ENCODE measurements around the gene RGCC.

RGCC gene

DNA sequence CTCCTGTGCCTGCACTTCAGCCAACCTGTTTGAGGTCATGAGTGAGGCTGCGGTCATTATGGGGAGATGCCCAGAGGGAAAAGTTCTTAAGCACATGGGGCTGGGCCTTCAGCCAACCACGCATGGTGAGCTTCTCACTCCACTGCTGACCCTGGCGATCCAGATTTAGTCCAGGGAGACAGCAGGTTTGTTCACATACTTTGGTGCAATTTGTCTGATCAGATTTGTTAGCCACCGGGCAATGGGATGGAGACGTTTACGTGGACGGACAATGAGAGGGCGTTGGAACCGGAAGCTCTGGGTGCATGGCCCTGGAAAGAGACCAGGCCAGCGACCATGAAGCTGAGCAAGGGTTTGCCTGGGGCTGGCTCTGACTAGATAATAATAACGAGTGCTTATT lies 56.2 kb downstream of the RGCC start:
- Histone ChIP-seq H3K4me3 (ENCODE audit: low read depth in 1 of 2, low read length in 1 of 2) (no peak overlapping the region), H3K27me3 (no peaks in the 10 kb centered on the region)

DNA sequence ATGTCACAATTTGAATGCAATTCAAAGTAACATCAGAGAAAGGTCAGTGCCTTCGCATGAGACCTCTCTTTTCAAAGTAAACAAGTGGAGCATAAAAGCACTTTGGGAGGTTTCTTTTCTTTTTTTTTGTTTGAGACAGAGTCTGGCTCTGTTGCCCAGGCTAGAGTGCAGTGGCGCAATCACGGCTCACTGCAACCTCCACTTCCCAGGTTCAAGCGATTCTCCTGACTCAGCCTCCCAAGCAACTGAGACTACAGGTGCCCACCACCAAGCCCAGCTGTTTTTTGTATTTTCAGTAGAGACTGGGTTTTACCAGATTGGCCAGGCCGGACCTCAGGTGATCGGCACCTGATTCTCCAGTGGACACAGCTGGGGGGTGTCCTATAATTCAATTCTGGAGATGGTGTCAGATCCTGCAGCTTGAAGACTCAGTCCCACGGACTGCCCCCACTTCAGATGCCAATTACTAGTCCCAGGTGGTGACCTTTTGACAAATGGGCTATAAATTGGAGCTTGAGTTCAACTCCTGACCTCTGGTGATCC lies 57.6 kb downstream of the RGCC start:
- no peak overlapping the region for H3K4me3 ChIP-seq (ENCODE audit: low read depth in 1 of 2, low read length in 1 of 2)
- H3K36me3 ChIP-seq = no peaks in the 10 kb centered on the region
- no peaks in the 10 kb centered on the region for H3K9me3 ChIP-seq
- no peaks in the 10 kb centered on the region for H3K27me3 ChIP-seq
- TF ChIP-seq, protein P1, sequence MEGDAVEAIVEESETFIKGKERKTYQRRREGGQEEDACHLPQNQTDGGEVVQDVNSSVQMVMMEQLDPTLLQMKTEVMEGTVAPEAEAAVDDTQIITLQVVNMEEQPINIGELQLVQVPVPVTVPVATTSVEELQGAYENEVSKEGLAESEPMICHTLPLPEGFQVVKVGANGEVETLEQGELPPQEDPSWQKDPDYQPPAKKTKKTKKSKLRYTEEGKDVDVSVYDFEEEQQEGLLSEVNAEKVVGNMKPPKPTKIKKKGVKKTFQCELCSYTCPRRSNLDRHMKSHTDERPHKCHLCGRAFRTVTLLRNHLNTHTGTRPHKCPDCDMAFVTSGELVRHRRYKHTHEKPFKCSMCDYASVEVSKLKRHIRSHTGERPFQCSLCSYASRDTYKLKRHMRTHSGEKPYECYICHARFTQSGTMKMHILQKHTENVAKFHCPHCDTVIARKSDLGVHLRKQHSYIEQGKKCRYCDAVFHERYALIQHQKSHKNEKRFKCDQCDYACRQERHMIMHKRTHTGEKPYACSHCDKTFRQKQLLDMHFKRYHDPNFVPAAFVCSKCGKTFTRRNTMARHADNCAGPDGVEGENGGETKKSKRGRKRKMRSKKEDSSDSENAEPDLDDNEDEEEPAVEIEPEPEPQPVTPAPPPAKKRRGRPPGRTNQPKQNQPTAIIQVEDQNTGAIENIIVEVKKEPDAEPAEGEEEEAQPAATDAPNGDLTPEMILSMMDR (IDR thresholded peaks at IDR 0.05) = no peak
- no peak overlapping the region for H3K27ac ChIP-seq
- peaks cover 1 to 2% of the 10 kb centered on the region in 2 experiments for H3K4me1 ChIP-seq (ENCODE audit: control insufficient read depth in 1 of 2, insufficient read depth in 1 of 2, low read depth in 1 of 2, low read length in 1 of 2)

More for the DNA sequence above, 56.2 kb downstream of the RGCC start:
- no peaks in the 10 kb centered on the region for H3K9me3 ChIP-seq
- no peak overlapping the region for H3K27ac ChIP-seq
- TF ChIP-seq, protein P1 (IDR thresholded peaks at IDR 0.05) = no peak
- no peaks in the 10 kb centered on the region for H3K36me3 ChIP-seq
- H3K4me1 ChIP-seq (ENCODE audit: control insufficient read depth in 1 of 2, insufficient read depth in 1 of 2, low read depth in 1 of 2, low read length in 1 of 2) = no peaks in the 10 kb centered on the region

DNA sequence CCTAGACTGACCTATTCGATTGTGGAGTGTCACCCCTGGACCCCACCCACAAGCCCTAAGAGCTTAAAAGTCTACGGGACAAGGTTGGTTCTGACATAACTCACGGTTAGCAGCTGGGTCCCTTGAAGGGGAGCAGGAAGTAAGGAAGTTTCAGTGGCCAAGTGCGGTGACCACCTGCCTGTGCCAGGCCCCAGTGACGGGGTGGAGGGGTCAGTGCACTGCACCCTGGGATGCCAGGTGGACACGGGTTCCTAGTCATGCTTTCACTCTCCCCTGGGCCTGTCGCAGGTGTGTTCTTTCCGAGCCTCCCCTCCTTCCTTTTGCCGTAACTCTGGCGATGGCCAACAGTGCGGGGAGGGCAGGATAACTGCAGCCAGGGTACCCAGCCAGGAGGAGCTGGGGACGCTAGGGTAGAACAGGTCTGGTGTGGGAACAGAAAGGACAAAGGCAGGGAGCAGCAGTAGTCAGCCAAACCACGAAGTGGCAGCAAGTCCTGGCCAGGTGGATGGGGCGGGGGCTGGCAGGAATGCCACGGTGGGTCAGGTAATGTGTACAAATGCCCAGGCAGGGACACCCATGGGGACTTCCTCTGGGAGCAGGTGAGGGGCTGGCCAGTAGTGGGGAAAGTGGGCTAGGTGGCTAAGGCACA lies 58.3 kb downstream of the RGCC start:
- TF ChIP-seq, protein P1 (IDR thresholded peaks at IDR 0.05) = no peak
- no peak overlapping the region for H3K27ac ChIP-seq
- no peaks in the 10 kb centered on the region for H3K36me3 ChIP-seq
- H3K27me3 ChIP-seq = no peaks in the 10 kb centered on the region
- no peak overlapping the region for H3K4me3 ChIP-seq (ENCODE audit: low read depth in 1 of 2, low read length in 1 of 2)
- H3K4me1 ChIP-seq (ENCODE audit: control insufficient read depth in 1 of 2, insufficient read depth in 1 of 2, low read depth in 1 of 2, low read length in 1 of 2) = peaks cover 5 to 6% of the 10 kb centered on the region in 2 experiments
- no peaks in the 10 kb centered on the region for H3K9me3 ChIP-seq

DNA sequence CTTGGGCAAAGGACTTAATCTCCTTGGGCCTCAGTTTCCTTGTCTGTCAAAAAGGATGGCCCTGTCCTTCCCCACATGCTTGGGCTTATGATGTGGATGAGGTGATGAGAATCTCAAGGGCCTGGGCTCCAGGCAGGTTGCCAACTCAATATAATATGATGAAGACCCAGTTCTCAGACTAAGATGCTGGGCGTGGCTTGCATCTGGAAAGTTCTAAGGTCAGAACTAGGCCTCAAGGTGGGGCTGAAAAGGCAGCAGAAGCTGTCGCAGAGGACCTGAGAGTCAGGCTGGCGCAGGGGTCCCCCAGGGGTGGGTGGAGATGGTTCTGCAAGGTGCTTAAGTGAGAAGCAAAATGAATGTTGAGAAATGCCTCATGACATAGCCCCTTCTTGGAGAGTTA lies 58.8 kb downstream of the RGCC start:
- peaks cover 5 to 6% of the 10 kb centered on the region in 2 experiments for H3K4me1 ChIP-seq (ENCODE audit: control insufficient read depth in 1 of 2, insufficient read depth in 1 of 2, low read depth in 1 of 2, low read length in 1 of 2)
- TF ChIP-seq, protein P1 (IDR thresholded peaks at IDR 0.05) = no peak
- no peaks in the 10 kb centered on the region for H3K36me3 ChIP-seq
- H3K9me3 ChIP-seq = no peaks in the 10 kb centered on the region
- H3K27ac ChIP-seq = no peak overlapping the region
- H3K27me3 ChIP-seq = no peaks in the 10 kb centered on the region
- H3K4me3 ChIP-seq (ENCODE audit: low read depth in 1 of 2, low read length in 1 of 2) = no peak overlapping the region

DNA sequence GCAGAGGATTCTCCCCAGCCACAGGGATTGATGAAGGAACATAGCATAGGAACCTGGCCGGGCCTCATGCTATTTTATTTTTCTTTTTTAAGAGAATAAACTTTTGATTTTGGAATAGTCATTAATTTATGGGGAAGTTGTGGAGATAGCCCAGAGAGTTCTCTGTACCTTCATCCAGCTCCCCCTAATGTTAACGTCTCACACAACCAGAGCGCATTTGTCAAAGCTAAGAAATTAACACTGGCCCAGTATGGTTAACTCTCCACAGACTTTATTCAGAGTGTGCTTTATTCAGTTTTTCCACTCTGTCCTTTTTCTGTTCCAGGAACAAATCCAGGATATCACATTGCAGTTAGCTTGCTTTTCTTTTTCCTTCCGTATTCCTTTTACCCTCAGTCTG lies 59.4 kb downstream of the RGCC start:
- TF ChIP-seq, protein P1 (IDR thresholded peaks at IDR 0.05) = no peak
- H3K9me3 ChIP-seq = no peaks in the 10 kb centered on the region
- H3K4me3 ChIP-seq (ENCODE audit: low read depth in 1 of 2, low read length in 1 of 2) = no peak overlapping the region
- H3K4me1 ChIP-seq (ENCODE audit: control insufficient read depth in 1 of 2, insufficient read depth in 1 of 2, low read depth in 1 of 2, low read length in 1 of 2) = peaks cover 5 to 6% of the 10 kb centered on the region in 2 experiments
- H3K36me3 ChIP-seq = no peaks in the 10 kb centered on the region
- no peaks in the 10 kb centered on the region for H3K27me3 ChIP-seq
- no peak overlapping the region for H3K27ac ChIP-seq
